ENCODE results near the gene CHD6. TPM values are rescaled to one million over a fixed set of nuclear protein-coding genes. Genes with fewer than 3 reads are reported as not detected.

The CHD6 gene
- total RNA-seq, 6 donors from 2014 or later, result 25.4 to 62.9 (median 35.3) TPM

DNA sequence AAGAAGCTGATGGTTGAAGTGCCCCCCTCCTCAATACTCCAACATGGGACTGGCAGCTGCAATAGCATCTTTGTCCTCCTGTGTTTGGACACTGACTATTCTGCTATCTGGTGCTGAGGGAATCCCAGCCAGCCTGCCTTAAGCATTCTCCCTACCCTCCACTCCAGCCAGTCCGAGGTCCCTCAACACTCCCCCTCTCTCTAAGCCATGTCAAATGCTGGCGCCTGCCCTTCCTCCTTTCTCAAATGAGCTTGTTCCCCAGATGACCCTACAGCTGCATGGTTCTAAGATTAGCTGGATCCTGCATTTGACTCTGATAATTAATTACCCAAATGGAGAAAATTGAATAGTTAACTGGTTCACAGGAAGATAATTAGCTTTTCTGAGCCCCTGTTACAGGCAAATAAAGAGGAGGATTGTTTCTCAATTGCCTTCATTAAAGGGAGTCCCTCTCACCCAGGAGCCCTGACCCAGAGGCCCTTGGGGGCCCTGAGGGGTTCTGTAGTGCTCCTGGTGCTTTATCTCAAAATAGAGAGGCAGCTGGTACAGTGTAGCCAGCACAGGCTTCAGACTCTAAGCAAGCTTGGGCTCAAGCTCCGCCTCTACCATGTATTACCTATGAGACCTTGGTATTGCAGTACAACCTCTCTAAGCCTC, 37.9 kb upstream of the CHD6 start:
- TF ChIP-seq POLR2A (IDR thresholded peaks at IDR 0.05) (no peak), EP300 (IDR thresholded peaks at IDR 0.05) (no peak), POLR2AphosphoS5 (IDR thresholded peaks at IDR 0.05) (no peak)
- TF ChIP-seq, protein P1, sequence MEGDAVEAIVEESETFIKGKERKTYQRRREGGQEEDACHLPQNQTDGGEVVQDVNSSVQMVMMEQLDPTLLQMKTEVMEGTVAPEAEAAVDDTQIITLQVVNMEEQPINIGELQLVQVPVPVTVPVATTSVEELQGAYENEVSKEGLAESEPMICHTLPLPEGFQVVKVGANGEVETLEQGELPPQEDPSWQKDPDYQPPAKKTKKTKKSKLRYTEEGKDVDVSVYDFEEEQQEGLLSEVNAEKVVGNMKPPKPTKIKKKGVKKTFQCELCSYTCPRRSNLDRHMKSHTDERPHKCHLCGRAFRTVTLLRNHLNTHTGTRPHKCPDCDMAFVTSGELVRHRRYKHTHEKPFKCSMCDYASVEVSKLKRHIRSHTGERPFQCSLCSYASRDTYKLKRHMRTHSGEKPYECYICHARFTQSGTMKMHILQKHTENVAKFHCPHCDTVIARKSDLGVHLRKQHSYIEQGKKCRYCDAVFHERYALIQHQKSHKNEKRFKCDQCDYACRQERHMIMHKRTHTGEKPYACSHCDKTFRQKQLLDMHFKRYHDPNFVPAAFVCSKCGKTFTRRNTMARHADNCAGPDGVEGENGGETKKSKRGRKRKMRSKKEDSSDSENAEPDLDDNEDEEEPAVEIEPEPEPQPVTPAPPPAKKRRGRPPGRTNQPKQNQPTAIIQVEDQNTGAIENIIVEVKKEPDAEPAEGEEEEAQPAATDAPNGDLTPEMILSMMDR (IDR thresholded peaks at IDR 0.05), result no peak
- Histone ChIP-seq H3K27ac (no peak overlapping the region), H3K36me3 (no peaks in the 10 kb centered on the region), H3K27me3 (no peaks in the 10 kb centered on the region), H3K4me1 (no peaks in the 10 kb centered on the region), H3K9me3 (no peaks in the 10 kb centered on the region), H3K4me3 (no peak overlapping the region)
- no peak for DNase-seq
- 71% methylated on average over 3 of the region's 3 CpGs for WGBS, 2 donors
- ATAC-seq (ENCODE audit: low FRiP score in 2 of 2), result no peak

DNA sequence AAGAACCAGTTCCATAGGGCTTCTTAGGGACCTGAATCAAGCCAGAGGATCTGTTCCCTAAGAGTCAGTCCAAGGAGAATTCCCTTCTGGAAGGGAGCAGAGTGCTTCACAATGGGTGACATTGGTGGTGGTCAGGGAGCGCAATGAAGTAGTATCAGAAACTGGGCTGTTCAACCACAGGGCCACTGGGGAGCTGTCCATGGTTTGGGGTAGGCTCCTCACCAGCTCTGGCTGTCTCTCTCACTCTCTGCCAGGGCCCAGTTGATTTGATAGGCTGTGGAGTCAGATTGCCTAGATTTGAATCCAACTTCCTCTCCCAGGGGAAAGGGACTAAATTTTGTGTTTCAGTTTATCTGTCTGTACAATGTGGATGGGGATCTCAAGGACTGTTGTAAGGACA, 36.7 kb upstream of the CHD6 start:
- Histone ChIP-seq H3K27me3 (no peaks in the 10 kb centered on the region), H3K36me3 (no peaks in the 10 kb centered on the region), H3K9me3 (no peaks in the 10 kb centered on the region), H3K4me3 (no peak overlapping the region), H3K4me1 (peaks cover 0 to 5% (median 0%) of the 10 kb centered on the region in 4 donors), H3K27ac (no peak overlapping the region)
- ATAC-seq (ENCODE audit: low FRiP score in 2 of 2) (no peak), DNase-seq (no peak)
- no peak for TF ChIP-seq EP300 (IDR thresholded peaks at IDR 0.05)
- 75 to 83% methylated on average over 1 of the region's 1 CpG for WGBS, 2 donors

DNA sequence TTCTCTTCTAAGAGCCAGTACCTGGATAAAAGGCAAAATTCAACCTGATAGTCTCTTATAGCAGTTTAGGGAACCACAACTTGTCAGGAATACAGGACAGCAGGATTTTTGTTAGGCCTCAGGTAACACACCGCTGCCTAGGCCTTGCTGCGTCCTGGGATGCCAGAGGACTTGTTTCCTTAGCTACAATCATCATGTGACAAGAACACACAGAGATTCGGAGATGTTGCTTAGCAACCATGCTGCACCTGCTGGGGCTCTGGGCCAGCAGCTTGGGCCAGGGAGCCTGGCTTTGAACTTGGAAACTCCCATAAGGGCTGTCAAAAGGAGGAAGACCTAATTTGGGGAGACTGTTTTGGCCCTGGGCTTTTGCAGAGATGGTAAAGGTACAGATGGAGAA, 36.1 kb upstream of the CHD6 start:
- no peak for ATAC-seq (ENCODE audit: low FRiP score in 2 of 2)
- TF ChIP-seq POLR2AphosphoS5 (IDR thresholded peaks at IDR 0.05) (no peak), EP300 (IDR thresholded peaks at IDR 0.05) (no peak), POLR2A (IDR thresholded peaks at IDR 0.05) (no peak)
- TF ChIP-seq, protein P1 (IDR thresholded peaks at IDR 0.05), result no peak

DNA sequence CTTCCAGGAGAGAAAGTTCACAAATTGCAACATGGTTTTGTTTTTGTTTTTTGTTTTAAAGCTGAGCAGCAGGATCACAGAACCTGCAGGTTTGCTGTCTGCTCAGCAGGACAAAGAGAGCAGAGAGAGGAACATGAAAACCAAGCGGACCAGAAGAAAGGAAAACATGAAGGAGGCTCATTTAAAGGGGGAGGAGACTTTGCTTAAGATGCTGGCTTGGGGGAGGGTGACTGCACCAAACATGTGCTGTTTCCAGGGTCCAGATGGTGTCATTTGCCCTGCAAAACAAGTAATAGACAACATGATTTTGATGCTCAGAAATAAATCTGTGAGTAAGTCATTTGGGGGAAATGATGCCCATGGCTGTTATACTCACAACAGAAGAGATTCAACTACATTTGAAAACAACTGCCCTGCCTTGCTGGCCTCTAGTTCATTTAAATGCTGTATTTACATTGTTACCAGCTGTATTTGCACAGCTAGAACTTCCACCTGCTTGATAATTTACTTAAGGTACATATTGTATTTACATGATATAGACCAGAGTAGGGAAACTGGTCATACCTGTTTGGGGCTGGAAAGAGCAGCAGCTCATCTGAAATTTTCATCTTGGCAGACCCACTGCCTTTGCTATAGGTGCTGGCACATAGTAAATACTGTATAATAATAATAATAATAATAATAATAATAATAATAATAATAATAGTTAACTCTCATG, 32.2 kb upstream of the CHD6 start:
- Histone ChIP-seq H3K4me3 (no peak overlapping the region), H3K36me3 (no peaks in the 10 kb centered on the region), H3K27ac (no peak overlapping the region), H3K9me3 (no peaks in the 10 kb centered on the region), H3K27me3 (no peaks in the 10 kb centered on the region), H3K4me1 (peaks cover 0 to 5% (median 0%) of the 10 kb centered on the region in 4 donors)
- ATAC-seq (ENCODE audit: low FRiP score in 2 of 2) (no peak), DNase-seq (no peak)
- 44 to 53% methylated on average over 1 of the region's 1 CpG for WGBS, 2 donors
- TF ChIP-seq POLR2A (IDR thresholded peaks at IDR 0.05) (no peak), EP300 (IDR thresholded peaks at IDR 0.05) (no peak), POLR2AphosphoS5 (IDR thresholded peaks at IDR 0.05) (no peak)
- TF ChIP-seq, protein P1 (IDR thresholded peaks at IDR 0.05), result no peak

More for the DNA sequence above, 36.1 kb upstream of the CHD6 start:
- no peaks in the 10 kb centered on the region for H3K9me3 ChIP-seq
- peaks cover 0 to 5% (median 0%) of the 10 kb centered on the region in 4 donors for H3K4me1 ChIP-seq
- no peak overlapping the region for H3K27ac ChIP-seq
- no peaks in the 10 kb centered on the region for H3K36me3 ChIP-seq
- 57 to 73% methylated on average over 2 to 3 of the region's 3 CpGs for WGBS, 2 donors
- no peak overlapping the region for H3K4me3 ChIP-seq
- no peak for DNase-seq
- no peaks in the 10 kb centered on the region for H3K27me3 ChIP-seq

- no peak for DNase-seq
Measured at GRCh38 chr20:41649489-41649888, 31.3 kb upstream of the CHD6 start.

More at GRCh38 chr20:41649489-41649888, 31.3 kb upstream of the CHD6 start:
- peaks cover 0 to 5% (median 0%) of the 10 kb centered on the region in 4 donors for H3K4me1 ChIP-seq
- no peaks in the 10 kb centered on the region for H3K36me3 ChIP-seq
- TF ChIP-seq EP300 (IDR thresholded peaks at IDR 0.05) (no peak), POLR2AphosphoS5 (IDR thresholded peaks at IDR 0.05) (no peak), POLR2A (IDR thresholded peaks at IDR 0.05) (no peak)
- TF ChIP-seq, protein P1 (IDR thresholded peaks at IDR 0.05), result no peak
- H3K4me3 ChIP-seq, result no peak overlapping the region
- H3K9me3 ChIP-seq, result no peaks in the 10 kb centered on the region
- ATAC-seq (ENCODE audit: low FRiP score in 2 of 2), result no peak
- no peaks in the 10 kb centered on the region for H3K27me3 ChIP-seq
- no peak overlapping the region for H3K27ac ChIP-seq
- WGBS, 2 donors, result 68 to 77% methylated on average over 3 of the region's 3 CpGs

All from upper lobe of left lung (tissue), 6 donors.